Spleen (tissue), 11 donors: ENCODE results near the gene TNPO1. TPM values are rescaled to one million over a fixed set of nuclear protein-coding genes. Genes with fewer than 3 reads are reported as not detected.

Experiments
- DNase-seq: peaks from one replicate; pipeline ENCODE4 v3.0.0-alpha.2; 2020
- H3K27ac ChIP-seq, 8 donors: fragments of 200-600 bp; sonication (generic) in 7 of 8; 1 replicate in 4 of 8; 2 replicates in 4 of 8; pipeline versions ENCODE4 v1.5.0 to v1.8.0; 2016 to 2021; ENCODE audit warnings: inconsistent platforms in 4 of 8, mild to moderate bottlenecking in 4 of 8, moderate library complexity in 1 of 8
- H3K27me3 ChIP-seq, 7 donors: fragments of 200-600 bp; sonication (generic) in 6 of 7; replicated peaks in 1 of 7; 1 replicate in 4 of 7; 2 replicates in 3 of 7; pipeline versions ENCODE4 v1.5.0 to v1.8.0; 2016 to 2021; ENCODE audit warnings: inconsistent platforms in 3 of 7, mild to moderate bottlenecking in 1 of 7
- H3K36me3 ChIP-seq, 6 donors: fragments of 200-600 bp; sonication (generic) in 5 of 6; 1 replicate in 4 of 6; 2 replicates in 2 of 6; pipeline versions ENCODE4 v1.5.0 to v1.8.0; 2016 to 2021; ENCODE audit warnings: inconsistent platforms in 2 of 6
- H3K4me1 ChIP-seq, 6 donors: fragments of 200-600 bp; sonication (generic) in 5 of 6; 1 replicate in 3 of 6; 2 replicates in 3 of 6; pipeline versions ENCODE4 v1.5.0 to v1.8.0; 2016 to 2021; ENCODE audit warnings: inconsistent platforms in 3 of 6
- H3K4me3 ChIP-seq, 8 donors: fragments of 200-600 bp; sonication (generic) in 7 of 8; 1 replicate in 4 of 8; 2 replicates in 4 of 8; pipeline versions ENCODE4 v1.5.0 to v1.8.0; 2016 to 2021; ENCODE audit warnings: inconsistent platforms in 4 of 8, mild to moderate bottlenecking in 4 of 8, moderate library complexity in 2 of 8
- H3K9me3 ChIP-seq, 8 donors: fragments of 200-600 bp; sonication (generic) in 7 of 8; 1 replicate in 4 of 8; 2 replicates in 4 of 8; pipeline versions ENCODE4 v1.5.0 to v1.8.0; 2016 to 2021; ENCODE audit warnings: inconsistent platforms in 4 of 8
- CTCF ChIP-seq, 11 experiments: fragments of 200-600 bp in 7 of 11; fragments of 450-650 bp in 4 of 11; sonication (generic) in 4 of 11; IDR thresholded peaks in 8 of 11; conservative IDR thresholded peaks in 3 of 11; 1 replicate in 7 of 11; 2 replicates in 4 of 11; pipeline versions ENCODE4 v1.4.0 to v1.8.0; 2016 to 2021; ENCODE audit warnings: antibody characterized with exemption in 11 of 11, inconsistent platforms in 4 of 11, mild to moderate bottlenecking in 1 of 11
- POLR2A ChIP-seq, 3 donors: fragments of 450-650 bp; IDR thresholded peaks; one replicate each; pipeline ENCODE4 v1.5.1; 2017; ENCODE audit warnings: antibody characterized with exemption in 3 of 3, mild to moderate bottlenecking in 1 of 3
- POLR2AphosphoS5 ChIP-seq, 3 donors: sonication (generic); formaldehyde crosslinking; IDR thresholded peaks; one replicate each; pipeline ENCODE4 v1.5.1; 2017; ENCODE audit warnings: antibody characterized with exemption in 3 of 3
- WGBS, 5 donors: extraction: QIAGEN DNeasy Blood & Tissue Kit in 3 of 5; methylation state at CpG; one replicate each; pipeline versions ENCODE4 v1.1.5 to v1.1.7; 2013 to 2018; 5-methylcytosine and 5-hydroxymethylcytosine counted together
- intact Hi-C: fragments of 100-400 bp; cut with DNase I; formaldehyde crosslinking; loops from one replicate; pipeline ENCODE4 v1.15.0; 2023; ENCODE audit warnings: low total_unique reads
- polyA plus RNA-seq, 3 donors: library from polyadenylated mRNA; stranded (reverse); fragments of 200-250 nt; gene quantifications; one replicate each; pipeline ENCODE4 v1.2.1, GENCODE V29; 2013
- total RNA-seq, 7 donors: library from RNA; depleted of rRNA in 3 of 7; stranded (reverse); fragments of >200 nt in 3 of 7; fragmentation: NEBNext Ultra II Directional in 4 of 7; extraction: Animal tissue kit (Norgen Biotek cat#: 25700) in 4 of 7; gene quantifications; one replicate each; pipeline versions ENCODE4 v1.1.0 to v1.2.1, GENCODE V29; 2016 to 2021
- donor health status: healthy with polysubstance abuse.
- donor health status: DM: no; HTN: no; CAD: no; lungs with moderate emphysema.
- donor health status: DM: no; HTN: no; CAD: no.
- donor health status: Bipolar disorder and iron deficiency.
- donor health status: healthy.
- donor health status: DM: no; HTN: no; CAD: no.
- donor health status: DM: yes; HTN: yes; CAD: no.

TNPO1 gene
- total and polyA plus RNA-seq, 10 donors: 5.7 to 192 (median 85.7) TPM

DNA sequence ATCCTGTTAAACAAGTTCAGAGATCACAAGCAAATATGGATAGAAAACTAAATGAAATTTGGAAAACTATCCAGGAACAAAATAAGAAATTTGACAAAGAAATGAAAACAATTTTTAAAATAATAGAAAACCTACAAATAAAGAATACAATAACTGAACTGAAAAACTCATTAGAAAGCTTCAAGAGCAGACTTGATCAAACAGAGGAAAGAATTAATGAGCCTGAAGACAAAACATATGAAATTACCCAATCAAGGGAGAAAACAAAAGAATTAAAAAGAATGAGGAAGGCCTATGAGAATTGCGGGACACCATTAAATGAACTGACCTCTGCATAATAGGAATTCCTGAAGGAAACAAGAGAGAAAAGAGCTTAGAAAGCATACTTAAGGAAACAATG is 39.8 kb upstream of the TNPO1 start:
- H3K27ac ChIP-seq: no peak overlapping the region
- H3K4me3 ChIP-seq: no peak overlapping the region
- no peaks in the 10 kb centered on the region for H3K27me3 ChIP-seq
- H3K9me3 ChIP-seq: peaks cover 6 to 53% (median 45%) of the 10 kb centered on the region in 8 donors
- H3K4me1 ChIP-seq: no peaks in the 10 kb centered on the region
- intact Hi-C loops: no loop called here
- no peak for DNase-seq
- TF ChIP-seq CTCF (IDR thresholded peaks at IDR 0.05 in 8 of 11, conservative IDR thresholded peaks at IDR 0.05 in 3 of 11) (no peak), POLR2A (IDR thresholded peaks at IDR 0.05) (no peak), POLR2AphosphoS5 (IDR thresholded peaks at IDR 0.05) (no peak)
- WGBS, 5 donors: 92 to 98% (median 94%) methylated on average over 1 of the region's 1 CpG
- H3K36me3 ChIP-seq: no peaks in the 10 kb centered on the region

DNA sequence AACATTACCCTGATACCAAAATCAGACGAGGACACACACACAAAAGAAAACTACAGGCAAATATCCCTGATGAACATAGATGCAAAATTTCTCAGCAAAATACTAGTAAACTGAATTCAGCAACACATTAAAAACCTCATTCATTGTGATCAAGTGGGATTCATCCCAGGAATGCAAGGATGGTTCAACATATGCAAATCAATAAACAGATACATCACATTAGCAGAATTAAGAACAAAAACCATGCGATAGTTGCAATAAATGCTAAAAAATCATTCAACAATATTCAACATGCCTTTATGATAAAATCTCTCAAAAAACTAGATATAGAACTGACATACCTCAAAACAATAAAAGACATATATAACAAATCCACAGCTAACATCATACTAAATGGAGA is 36.9 kb upstream of the TNPO1 start:
- H3K27ac ChIP-seq: no peak overlapping the region
- H3K4me1 ChIP-seq: no peaks in the 10 kb centered on the region
- peaks cover 6 to 53% (median 45%) of the 10 kb centered on the region in 8 donors for H3K9me3 ChIP-seq
- H3K4me3 ChIP-seq: no peak overlapping the region
- no peaks in the 10 kb centered on the region for H3K27me3 ChIP-seq
- TF ChIP-seq POLR2A (IDR thresholded peaks at IDR 0.05): no peak
- no peak for DNase-seq
- H3K36me3 ChIP-seq: no peaks in the 10 kb centered on the region
- intact Hi-C loops: no loop called here
- WGBS, 5 donors: 66 to 99% (median 91%) methylated on average over 2 of the region's 2 CpGs

GRCh38 chr5:72783354-72783753 is 33.1 kb upstream of the TNPO1 start:
- Histone ChIP-seq H3K27me3 (no peaks in the 10 kb centered on the region), H3K4me1 (no peaks in the 10 kb centered on the region), H3K36me3 (no peaks in the 10 kb centered on the region), H3K27ac (no peak overlapping the region), H3K9me3 (peaks cover 3 to 24% (median 20%) of the 10 kb centered on the region in 8 donors), H3K4me3 (no peak overlapping the region)
- WGBS, 5 donors: 74 to 85% (median 75%) methylated on average over 1 of the region's 1 CpG
- no peak for TF ChIP-seq POLR2A (IDR thresholded peaks at IDR 0.05)
- no peak for TF ChIP-seq POLR2AphosphoS5 (IDR thresholded peaks at IDR 0.05)
- no peak for TF ChIP-seq CTCF (IDR thresholded peaks at IDR 0.05 in 8 of 11, conservative IDR thresholded peaks at IDR 0.05 in 3 of 11)
- DNase-seq: no peak
- intact Hi-C loops: no loop called here

DNA sequence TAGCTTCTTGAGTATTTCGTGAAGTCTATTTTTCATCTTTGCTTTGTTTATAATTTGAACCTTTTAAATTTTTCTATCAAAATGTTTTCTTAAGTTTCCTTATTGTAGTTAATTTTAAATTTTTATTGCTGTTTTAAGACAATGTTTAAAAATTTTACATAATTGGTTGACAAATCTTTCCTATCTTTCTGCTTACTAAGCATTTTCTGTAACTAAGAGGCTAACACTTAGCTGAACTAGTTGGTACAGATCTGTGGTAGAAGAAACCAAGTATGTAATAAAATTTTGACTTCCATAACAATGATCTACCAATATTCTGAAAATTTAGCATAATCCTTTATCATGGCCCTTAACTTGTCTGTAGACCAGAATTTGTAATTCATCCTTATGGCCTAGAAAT is 32.3 kb upstream of the TNPO1 start:
- WGBS, 5 donors: 83 to 98% (median 93%) methylated on average over 1 of the region's 1 CpG
- TF ChIP-seq CTCF (IDR thresholded peaks at IDR 0.05 in 8 of 11, conservative IDR thresholded peaks at IDR 0.05 in 3 of 11): no peak

DNA sequence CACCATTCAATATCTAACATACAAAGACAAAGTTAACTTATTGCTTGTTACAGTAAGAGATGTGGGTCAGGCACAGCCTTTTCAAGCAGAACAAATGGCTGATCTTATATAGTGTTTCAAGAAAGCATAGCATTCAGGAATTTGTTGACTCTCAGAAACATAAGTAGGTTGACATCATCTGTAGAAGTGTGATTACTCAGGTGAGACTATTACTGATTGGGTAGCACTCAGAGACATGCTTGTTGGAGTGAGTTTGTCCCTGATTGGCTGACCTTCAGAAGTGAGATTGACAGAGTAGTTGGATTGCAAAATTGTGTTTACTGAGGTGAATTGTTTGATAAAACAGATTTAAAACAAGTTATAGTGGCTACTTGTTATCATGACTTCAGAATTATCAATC is 30.7 kb upstream of the TNPO1 start:
- intact Hi-C loops: no loop called here
- H3K27ac ChIP-seq: no peak overlapping the region
- no peaks in the 10 kb centered on the region for H3K4me1 ChIP-seq
- H3K9me3 ChIP-seq: no peaks in the 10 kb centered on the region
- no peaks in the 10 kb centered on the region for H3K36me3 ChIP-seq
- no peaks in the 10 kb centered on the region for H3K27me3 ChIP-seq
- no peak overlapping the region for H3K4me3 ChIP-seq
- DNase-seq: no peak
- no peak for TF ChIP-seq POLR2A (IDR thresholded peaks at IDR 0.05)
- TF ChIP-seq CTCF (IDR thresholded peaks at IDR 0.05 in 8 of 11, conservative IDR thresholded peaks at IDR 0.05 in 3 of 11): no peak
- no peak for TF ChIP-seq POLR2AphosphoS5 (IDR thresholded peaks at IDR 0.05)

More for the DNA sequence above, 32.3 kb upstream of the TNPO1 start:
- H3K36me3 ChIP-seq: no peaks in the 10 kb centered on the region
- no peaks in the 10 kb centered on the region for H3K27me3 ChIP-seq
- H3K27ac ChIP-seq: no peak overlapping the region
- H3K4me3 ChIP-seq: no peak overlapping the region
- DNase-seq: no peak
- intact Hi-C loops: no loop called here
- no peaks in the 10 kb centered on the region for H3K4me1 ChIP-seq
- H3K9me3 ChIP-seq: peaks cover 3 to 16% (median 13%) of the 10 kb centered on the region in 8 donors
